GM10266 (cell line): ENCODE data around the gene TMC3.

Experiments used
- DNase-seq: peaks from one replicate; pipeline ENCODE4 v3.0.0; 2012; ENCODE audit errors: extremely low spot score
- TF ChIP-seq, protein P1 (sequence below): IDR thresholded peaks from 2 replicates; pipeline ENCODE4 v1.5.1; 2012; ENCODE audit warnings: mild to moderate bottlenecking, low read depth; ENCODE audit not compliant: control insufficient read depth, insufficient read depth; ENCODE audit errors: missing control alignments

TMC3 gene

DNA sequence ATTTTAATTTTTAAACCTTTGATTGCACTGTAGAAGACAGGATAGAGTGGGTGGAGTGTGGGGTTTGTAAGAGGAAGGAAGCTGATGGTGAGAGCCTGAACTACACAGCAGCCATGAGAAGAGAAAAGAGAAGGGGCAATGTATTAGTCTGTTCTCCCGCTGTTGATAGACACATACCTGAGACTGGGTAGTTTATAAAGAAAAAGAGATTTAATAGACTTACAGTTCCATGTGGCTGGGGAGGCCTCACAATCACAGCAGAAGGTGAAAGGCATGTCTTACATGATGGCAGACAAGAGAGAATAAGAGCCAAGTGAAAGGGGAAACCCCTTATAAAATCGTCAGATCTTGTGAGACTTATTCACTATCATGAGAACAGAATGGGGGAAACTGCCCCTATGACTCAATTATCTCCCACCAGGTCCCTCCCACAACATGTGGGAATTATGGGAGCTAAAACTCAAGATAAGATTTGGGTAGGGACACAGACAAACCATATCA is 87.3 kb downstream of the TMC3 start:
- TF ChIP-seq, protein P1, sequence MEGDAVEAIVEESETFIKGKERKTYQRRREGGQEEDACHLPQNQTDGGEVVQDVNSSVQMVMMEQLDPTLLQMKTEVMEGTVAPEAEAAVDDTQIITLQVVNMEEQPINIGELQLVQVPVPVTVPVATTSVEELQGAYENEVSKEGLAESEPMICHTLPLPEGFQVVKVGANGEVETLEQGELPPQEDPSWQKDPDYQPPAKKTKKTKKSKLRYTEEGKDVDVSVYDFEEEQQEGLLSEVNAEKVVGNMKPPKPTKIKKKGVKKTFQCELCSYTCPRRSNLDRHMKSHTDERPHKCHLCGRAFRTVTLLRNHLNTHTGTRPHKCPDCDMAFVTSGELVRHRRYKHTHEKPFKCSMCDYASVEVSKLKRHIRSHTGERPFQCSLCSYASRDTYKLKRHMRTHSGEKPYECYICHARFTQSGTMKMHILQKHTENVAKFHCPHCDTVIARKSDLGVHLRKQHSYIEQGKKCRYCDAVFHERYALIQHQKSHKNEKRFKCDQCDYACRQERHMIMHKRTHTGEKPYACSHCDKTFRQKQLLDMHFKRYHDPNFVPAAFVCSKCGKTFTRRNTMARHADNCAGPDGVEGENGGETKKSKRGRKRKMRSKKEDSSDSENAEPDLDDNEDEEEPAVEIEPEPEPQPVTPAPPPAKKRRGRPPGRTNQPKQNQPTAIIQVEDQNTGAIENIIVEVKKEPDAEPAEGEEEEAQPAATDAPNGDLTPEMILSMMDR, result no peak
- DNase-seq, result no peak

DNA sequence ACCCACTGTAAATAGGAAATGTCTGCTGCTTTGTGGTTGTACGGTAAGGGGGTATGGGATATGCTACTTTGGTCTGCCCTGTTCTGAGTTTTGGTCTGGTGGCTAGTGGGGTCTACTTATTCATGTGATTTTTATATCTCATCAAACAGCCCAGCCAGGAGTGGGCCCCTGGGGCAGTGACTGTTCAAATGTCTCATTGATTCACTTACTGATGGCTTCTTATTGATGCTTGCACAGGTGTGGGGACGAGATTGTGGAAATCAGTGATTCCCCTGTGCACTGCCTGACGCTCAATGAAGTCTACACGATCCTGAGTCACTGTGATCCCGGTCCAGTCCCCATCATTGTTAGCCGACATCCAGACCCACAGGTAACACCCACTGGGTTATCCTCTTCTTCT is 88.6 kb downstream of the TMC3 start:
- DNase-seq, result no peak
- TF ChIP-seq, protein P1, result no peak

DNA sequence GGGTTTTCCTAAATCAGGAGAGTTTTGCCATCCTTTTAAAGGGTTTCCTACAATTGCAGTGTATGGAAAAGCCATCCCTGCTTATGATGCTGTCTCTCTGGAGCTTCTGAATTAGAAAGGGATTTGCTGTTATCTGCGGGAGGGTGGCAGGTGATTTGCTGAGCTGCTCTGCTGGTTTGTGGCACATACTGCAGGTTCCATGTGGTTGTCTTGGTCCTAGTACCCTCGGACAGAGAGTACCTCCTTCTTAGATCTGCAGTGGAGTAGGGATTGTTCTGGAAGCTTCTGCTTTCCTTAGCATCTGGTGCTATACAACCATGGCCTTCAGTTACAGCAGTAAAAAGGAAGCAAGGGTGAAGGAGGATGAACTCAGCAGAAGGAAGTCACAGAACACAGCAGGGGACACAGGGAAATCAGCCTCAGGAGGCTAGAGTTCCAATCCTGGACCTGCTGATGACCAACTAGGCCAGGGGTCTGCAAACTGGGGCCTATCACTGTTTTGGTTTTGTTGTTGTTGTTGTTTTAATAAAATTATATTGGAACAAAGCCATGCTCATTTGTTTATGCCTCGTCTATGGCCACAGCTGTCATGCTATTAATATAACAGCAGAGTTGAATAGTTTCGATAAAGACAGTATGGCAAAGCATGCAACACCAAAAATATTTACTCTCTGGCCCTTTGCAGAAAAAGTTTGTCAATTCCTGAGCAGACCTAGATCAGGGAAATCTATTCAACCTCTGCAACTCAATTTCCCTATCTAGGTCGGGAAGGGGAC is 89.6 kb downstream of the TMC3 start:
- DNase-seq, result no peak
- TF ChIP-seq, protein P1, result no peak

DNA sequence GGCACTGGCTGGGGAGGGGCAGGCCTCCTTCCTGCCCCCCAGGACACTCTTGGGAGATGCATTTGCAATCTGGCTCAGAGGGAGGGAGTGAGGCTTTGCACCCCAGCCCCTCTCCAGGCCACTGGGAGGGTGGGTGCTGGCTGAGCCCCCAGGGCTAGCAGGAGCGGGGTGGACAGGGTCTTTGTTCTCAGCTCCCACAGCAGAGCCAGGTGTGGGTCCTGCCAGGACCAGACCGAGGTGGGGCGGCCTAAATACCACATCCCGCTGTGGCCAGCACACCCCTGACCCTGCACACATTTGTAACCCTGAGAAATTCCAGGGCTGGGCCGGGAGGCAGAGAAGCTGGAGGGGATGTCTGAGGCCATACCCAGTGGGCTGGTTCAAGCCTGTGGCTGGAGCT is 91.1 kb downstream of the TMC3 start:
- DNase-seq, result no peak
- TF ChIP-seq, protein P1, result no peak

DNA sequence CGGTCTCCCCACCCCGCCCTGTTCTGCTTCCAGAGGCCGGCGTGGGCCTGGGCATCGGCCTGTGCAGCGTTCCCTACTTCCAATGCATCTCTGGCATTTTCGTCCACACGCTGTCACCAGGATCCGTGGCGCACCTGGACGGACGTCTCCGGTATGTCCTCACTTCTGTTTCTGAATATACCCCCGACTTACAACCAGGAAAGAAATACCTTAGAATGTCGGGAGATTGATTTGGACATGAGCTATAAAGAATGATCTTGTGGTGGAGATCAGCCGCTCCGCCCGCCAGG is 91.5 kb downstream of the TMC3 start:
- DNase-seq, result no peak
- TF ChIP-seq, protein P1, result no peak

DNA sequence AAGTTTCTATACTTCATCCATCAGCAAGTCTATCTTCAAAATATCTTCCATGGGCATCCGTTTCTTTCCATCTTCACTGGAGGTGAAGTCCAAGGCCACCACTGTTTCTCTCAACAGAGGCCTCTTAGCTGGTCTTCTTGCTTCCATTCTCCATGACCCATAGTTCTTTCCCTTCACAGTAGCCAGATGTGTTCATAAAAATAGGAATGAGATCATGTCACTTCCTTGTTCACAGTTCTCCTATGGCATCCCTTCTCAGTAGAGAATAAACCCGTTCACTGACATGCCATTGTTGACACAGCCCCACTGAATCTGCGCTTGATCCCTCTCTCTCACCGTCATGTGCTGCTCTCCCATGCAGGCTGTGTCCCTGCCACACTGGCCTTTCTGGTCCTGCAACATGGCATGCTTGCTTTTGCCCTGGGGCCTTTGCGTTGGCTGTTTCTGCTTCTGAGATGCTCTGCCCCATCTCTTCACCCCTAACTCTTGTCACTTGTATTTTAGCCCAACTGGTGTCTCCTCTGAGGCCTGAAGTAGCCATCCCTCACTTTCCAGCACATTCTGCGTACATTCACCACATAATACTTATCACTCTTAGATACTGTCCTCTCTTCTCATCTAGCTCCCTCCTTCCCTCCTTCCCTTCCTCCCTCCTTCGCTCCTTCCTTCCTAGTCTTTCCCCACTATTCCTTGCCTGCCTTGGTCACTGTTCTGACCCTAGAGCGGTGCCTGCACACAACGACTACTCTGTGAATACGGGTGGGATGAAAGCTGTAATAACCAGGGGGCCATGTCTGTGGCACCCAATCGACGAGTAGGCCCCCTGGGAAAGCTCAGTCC is 92.0 kb downstream of the TMC3 start:
- TF ChIP-seq, protein P1, result no peak
- no peak for DNase-seq

DNA sequence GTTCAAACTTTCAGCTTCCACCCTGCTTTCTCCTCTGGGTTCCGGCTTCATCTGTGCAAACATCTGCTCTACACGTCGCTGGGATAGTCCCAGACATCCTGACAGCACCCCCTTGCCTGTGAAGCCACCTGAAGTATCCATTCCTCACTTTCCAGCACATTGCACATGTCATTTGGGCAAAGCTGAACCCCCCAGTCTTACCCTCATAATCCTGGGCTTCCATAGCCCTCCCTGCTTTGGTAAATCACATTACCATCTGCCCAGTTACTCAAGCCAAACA is 92.6 kb downstream of the TMC3 start:
- TF ChIP-seq, protein P1, result no peak
- DNase-seq, result no peak
